ENCODE data around the gene TADA2B.

TADA2B gene, protein sequence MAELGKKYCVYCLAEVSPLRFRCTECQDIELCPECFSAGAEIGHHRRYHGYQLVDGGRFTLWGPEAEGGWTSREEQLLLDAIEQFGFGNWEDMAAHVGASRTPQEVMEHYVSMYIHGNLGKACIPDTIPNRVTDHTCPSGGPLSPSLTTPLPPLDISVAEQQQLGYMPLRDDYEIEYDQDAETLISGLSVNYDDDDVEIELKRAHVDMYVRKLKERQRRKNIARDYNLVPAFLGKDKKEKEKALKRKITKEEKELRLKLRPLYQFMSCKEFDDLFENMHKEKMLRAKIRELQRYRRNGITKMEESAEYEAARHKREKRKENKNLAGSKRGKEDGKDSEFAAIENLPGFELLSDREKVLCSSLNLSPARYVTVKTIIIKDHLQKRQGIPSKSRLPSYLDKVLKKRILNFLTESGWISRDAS

DNA sequence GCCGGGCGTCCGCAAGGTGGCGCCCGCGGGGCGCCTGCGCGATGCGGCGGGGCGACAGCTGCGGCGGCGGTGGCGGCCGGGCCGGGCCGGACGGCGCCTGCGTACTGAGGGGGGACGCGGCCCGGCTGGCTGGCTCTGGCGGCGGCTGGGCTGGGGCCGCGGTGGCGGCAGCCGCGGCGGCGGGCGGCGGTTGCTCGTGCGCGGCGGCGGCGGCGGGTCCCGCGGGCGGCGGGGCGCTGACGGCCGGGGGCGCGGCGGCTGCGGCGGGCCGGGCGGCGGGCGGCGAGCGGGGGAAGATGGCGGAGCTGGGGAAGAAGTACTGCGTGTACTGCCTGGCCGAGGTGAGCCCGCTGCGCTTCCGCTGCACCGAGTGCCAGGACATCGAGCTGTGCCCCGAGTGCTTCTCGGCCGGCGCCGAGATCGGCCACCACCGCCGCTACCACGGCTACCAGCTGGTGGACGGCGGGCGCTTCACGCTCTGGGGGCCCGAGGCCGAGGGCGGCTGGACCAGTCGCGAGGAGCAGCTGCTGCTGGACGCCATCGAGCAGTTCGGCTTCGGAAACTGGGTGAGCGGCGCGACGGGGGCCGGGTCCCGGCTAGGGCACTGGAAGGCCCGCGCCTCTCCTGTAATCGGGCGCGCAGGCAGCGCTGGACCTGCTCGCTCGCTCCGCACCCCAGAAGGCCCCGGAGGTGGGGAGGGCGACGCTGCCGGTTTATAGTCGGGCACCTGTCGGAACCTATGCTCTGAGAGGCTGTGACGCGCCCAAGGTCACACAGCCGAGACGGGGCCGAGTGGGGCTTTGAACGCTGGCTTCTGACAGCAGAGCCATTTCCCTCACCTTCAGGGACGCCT, at the start of gene TADA2B:
TADA2B (plus strand) TSS at position 89 of the 853 bp plus-strand sequence; CDS start at position 297, 208 bp downstream.
- peak; percentile 13 to 18 for DNase-seq (ENCODE audit: low read depth in 2 of 2)

DNA sequence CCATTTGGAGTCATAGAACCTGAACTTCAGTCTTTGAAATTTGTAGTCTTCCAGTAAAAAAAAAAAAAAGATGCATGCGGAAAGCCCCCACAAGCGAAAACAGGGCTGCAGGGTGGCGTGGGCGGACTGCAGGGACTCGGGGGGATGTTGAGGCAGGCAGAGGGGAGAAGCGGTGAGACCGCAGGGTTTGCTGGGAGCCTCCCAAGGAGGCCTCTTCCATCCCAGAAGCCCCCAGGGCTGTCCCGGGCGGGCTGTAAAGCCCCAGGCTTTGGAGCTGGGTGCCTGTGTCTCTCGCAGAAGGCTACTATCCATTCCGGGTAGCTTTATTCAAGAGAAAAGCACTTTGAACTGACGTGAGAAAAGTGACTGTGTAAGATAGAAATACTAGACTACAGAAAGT, 46.7 kb upstream of the TADA2B start:
- no peak for DNase-seq (ENCODE audit: low read depth in 2 of 2)

DNA sequence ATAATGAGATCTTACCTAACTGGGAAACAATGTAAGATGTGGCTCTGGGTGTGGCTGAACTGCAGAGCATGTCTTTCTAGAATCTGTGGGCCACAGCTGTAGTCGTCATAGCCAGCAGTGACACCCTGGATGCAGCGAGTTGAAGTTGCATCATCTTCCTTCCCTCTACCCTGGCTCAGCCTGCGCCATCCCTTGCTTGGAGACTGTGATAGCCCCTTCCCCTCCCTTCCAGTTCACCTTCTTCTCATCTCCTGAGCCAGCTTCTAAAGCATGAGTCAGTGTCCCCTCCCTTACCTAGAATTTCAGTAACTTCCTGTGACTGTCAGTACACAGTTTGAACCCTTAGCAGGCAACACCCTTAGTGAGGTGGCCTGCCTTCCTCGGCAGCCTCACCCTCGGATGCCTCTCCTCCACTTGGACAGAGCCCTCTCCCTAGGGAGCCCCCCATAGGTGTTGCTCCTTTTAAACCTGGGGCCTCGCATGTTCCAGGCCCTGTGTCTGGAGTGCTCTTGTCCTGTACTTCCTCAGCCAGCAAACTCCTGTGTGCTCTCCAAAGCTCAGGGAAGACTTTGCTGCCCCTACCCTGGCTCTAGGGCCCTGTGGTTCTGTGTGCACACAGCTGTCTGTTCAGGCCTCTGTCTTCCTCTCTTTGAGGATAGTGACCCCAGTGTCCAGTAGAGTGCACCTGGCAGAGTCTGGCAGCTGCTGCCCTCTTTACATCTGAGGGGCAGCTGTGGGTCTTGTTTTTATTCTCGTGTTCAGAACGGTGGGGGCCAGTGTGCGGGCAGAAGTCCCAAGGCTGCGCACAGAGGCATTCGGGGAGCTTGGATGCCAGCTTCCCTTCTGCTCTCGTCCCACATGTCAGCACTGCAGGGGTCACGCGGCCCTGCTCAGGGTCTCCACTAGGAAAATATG, 43.7 kb upstream of the TADA2B start:
- DNase-seq (ENCODE audit: low read depth in 2 of 2) = no peak

DNA sequence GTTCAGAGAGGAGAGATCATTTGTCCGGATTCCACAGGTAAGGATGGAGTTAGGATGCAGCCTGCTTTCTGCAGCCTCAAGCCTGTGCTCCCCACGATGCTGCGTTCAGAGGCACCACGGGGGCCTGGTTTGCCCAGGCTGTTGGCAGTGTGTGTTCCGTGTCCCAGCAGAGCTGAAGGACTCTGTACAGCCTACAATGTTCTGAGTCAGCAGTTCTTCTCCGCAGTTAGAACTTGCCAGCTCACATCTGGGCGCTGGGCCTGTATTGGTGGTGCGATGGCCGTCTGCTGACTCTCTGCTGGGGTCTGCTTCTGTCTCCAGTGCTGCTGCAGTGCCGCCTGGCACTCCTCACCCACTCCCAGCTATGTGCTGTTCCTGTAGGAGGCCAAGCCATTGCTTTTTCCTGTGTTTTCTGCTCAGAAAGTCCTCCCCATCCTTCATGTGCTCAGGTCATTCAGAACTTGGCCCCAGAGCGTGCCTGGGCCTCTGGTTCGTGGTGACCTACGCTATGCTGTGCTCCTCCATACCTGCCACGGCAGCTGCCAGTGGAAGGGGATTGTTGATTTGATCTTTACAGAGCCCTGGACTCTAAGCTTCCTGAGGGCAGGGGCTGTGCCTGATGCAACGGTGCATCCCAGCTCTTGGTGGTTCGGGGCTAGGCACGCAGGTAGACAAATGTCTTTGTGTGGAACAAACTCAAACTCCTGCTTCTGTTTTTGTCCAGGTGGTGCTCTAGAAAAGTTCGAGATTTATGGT, 42.6 kb upstream of the TADA2B start:
- no peak for DNase-seq (ENCODE audit: low read depth in 2 of 2)

DNA sequence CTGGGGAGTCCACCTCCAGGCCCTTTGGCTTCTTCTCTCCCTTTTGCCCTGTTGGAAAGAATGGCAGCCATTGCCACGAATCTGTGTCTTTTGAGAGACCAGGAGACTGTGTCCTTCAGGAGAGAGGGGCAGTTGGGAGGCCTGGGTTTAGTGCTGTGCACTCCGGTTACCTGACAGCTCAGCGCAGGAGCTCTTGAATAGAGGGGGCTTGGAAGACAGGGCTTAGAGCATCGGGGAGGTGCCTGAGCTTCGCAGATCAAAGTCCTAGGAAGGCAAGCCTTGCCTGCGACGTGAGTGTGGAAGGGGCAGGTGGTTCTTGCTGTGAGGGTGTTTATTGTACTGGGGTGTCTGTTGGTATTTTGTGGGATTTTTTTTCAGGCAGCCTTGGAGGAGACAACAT, 41.9 kb upstream of the TADA2B start:
- no peak for DNase-seq (ENCODE audit: low read depth in 2 of 2)

DNA sequence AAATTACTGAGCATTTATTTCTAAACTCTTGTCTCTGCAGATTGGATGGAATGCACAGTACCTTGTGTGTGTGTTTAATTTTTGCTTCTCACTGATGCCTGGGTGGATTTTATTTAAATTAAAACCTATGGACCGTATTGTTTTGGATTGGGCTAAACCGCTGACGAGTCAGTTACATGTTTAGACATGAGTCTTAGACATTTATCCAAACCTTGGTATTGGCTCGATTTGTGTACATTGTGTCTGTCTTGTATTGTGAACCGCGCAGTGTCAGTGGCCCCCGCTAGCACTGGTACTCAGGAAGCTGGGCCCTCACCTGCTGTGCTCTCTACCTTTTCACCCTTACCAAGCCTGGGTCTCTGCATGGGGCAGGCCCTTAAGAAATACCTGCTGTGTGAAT, 40.8 kb upstream of the TADA2B start:
- no peak for DNase-seq (ENCODE audit: low read depth in 2 of 2)

DNA sequence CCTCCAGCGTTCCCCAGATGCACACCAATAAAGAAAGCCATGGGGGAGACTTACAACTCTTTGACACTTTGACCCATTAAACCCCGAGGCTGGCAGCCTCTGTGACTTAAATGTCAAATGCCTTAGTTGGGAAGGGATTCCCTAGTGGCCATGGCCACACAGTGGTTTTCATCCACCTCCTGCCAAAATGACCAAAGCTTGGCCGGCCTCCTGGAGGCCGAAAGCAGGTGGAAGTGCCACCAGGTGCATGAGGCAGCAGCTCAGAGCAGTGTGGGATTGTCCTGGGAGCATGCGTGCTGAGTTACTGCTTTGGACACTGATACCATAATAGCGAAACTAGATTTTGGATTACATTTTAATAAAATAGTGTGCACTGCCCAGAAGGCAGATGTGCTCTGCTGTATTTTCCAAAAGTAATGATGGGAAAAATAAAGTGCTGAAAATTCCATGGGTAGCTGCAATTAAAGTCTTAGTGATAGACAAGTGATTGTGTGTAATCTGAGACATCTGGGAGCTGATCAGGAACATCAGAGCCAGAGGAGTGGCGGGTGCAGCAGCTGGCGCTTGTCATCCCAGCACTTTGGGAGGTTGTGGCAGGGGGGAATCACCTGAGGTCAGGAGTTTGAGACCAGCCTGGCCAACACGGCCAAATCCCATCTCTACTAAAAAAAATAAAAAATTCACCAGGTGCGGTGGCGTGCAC, 39.8 kb upstream of the TADA2B start:
- no peak for DNase-seq (ENCODE audit: low read depth in 2 of 2)

DNA sequence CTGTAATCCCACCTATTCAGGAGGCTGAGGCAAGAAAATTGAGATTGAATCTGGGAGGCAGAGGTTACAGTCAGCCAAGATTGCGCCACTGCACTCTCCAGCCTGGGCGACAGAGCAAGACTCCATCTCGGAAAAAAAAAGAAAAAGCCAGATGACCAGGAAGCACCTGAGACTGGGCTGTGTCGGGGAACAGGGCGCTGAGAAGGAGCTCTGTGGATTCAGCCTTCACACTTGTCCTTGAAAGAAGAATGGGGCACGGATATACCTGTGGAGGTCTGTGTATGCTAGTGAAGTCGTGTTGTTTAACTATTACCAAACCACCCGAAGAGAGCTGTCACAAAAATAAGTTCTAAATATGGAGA, 39.3 kb upstream of the TADA2B start:
- no peak for DNase-seq (ENCODE audit: low read depth in 2 of 2)

DNA sequence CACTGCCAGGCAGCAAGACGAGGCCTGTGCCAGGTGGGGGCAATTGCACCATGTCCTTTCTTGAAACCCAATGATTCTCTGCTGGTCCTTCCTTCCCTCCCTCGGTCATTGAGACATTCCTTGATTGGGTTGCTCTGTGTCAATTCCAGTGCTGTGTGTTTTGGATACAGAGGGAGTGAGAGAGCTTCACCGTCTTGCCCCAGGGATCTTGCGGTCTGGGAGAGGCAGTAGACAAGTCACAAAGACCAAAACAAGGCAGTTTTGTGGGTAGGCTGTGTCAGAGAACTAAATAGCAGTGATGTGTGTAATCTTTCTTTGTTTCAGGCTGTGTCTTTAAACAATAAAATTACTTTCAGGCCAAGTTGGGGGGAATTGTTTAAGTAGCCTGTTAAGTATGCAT, 38.8 kb upstream of the TADA2B start:
- DNase-seq (ENCODE audit: low read depth in 2 of 2) = no peak

DNA sequence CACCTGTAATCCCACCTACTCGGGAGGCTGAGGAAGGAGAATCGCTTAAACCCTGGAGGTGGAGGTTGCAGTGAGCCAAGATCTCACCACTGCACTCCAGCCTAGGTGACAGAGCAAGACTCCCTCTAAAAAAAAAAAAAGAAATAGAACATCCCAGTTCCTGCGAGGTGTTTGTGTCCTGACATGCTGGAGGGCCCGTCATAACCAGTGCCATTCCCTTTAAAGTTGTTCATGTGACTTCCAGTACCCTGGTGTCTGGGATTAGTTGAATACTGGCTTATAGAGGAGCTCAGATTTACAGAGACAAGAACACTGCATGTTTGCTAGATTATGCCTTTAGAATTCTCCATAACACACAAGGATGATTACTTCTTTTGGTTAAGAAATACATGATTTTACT, 37.6 kb upstream of the TADA2B start:
- no peak for DNase-seq (ENCODE audit: low read depth in 2 of 2)

DNA sequence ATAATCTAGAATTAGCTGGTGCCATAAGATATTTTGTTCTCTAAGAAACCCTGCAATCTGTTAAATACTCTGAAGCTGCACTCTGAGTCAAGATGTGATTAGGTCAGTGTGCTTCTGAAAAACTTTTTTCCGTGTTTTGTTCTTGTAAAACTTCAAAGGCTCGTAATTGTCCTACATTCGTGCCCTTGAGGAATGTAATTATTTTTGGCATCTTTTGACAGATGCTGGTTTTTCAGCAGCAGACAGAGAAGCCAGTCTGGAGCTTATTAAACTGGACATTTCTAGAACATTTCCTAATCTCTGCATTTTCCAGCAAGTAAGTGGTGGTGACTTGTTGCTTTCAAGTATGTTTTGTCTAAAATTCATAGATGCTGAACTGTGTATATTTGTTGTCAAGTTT, 36.8 kb upstream of the TADA2B start:
- DNase-seq (ENCODE audit: low read depth in 2 of 2) = no peak

DNA sequence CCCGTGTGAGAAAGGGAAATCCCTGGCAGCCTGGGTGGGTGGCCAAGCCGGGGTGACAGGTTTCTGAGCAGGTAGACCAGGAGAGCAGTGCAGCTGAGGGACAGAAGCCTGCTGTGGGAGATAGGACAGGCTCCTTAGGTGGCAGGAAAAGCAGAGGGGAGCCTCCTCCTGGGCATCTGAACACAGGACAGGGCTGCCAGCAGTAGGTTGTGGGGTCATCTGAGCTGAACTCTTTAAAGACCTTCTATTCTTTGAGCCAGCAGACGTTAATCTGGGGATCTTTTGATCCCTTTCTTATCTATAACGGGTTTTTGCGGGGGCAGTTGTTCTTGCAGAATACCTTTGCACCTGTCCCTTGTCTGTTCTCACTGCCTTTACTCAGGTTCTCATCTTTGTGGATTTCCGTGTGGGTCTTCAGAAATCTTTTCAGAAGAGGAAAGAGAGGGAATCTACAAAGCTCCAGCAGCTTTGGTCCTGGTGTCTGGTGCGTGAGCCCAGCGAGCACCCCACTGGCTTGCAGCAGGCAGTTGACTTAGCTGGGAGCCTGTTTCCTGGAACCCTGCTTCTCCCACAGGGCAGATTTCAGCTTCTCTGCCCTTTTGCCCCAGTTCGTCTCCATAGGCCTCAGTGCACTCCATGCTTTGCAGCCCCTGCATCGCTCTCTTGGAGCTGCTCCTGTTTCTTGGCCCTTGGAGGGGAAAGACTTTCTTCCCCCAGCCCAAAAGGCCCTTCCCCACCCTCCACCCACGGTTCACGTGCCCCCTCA, 35.8 kb upstream of the TADA2B start:
- no peak for DNase-seq (ENCODE audit: low read depth in 2 of 2)

DNA sequence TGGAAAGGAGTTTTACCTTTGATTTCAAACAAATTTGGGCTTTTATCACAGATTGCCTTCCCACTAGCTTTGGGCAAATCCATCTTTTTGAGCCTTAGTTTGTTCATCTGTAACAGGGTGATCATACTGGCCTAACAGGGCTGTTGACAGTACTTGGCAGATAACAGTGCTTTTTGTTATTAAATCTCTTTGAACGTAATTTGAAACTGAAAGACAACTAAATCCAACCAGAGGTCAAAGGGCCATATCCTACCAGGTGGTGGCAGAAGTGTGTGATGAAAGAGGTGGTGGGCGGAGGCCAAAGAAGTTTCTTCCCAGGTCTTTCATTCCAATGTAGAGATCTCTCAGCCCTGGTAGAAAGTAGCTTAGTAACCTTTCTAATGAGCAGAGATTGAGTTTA, 35.2 kb upstream of the TADA2B start:
- DNase-seq (ENCODE audit: low read depth in 2 of 2) = no peak

DNA sequence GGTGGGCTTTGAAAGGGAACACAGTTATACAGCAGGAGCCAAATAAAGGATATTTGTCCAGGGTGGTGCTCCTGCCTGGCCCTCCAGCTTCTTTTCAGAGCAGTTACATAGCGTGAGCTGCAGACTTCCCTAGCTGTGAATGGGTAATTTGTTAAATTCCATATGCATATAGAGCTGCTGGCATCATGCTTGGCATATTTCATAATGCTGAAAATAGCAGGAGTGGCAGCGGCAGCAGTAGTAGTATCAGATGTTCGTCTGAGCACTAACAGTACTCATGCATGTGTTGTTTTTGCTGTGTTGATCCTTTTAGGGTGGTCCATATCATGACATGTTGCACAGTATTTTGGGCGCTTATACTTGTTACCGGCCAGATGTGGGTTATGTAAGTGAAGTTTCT, 33.6 kb upstream of the TADA2B start:
- no peak for DNase-seq (ENCODE audit: low read depth in 2 of 2)

DNA sequence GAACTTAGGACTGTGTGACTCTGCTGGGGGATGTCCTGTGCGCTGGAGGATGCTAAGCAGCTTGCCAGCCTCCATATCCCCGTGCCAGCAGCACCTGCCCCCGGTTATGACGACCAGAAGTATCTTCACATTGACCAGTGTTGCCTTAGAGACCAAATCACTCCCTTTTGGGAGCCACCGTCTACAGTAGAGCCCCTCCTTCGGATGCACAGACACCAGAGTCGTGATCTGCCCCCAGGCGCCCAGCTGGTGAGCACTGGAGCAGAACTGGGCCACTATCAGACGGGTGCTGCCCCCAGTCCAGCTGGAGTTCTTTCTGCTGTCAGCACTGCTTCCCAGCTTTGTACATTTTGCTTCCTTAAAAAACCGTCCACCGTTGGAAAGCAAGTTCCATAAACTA, 30.0 kb upstream of the TADA2B start:
- DNase-seq (ENCODE audit: low read depth in 2 of 2) = no peak

DNA sequence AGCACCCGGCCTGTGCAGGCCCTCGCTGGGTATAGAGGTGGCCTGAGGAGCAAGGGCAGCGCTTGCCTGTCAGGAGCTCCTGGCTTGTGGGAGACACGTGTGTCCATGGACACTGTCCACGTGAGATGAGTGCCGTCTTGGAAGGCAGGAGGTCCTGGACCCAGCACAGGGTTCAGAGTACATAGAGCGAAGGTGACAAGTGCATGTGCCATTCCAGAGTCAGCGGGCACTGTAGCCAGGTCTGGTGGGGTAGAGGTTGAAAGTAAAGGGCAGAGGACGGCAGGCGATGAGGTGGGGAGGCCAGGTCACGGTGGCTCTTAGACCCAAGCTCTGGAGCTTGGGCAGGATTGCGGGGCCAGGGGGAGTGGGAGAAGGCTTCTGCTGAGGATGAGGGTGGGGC, 28.4 kb upstream of the TADA2B start:
- no peak for DNase-seq (ENCODE audit: low read depth in 2 of 2)

DNA sequence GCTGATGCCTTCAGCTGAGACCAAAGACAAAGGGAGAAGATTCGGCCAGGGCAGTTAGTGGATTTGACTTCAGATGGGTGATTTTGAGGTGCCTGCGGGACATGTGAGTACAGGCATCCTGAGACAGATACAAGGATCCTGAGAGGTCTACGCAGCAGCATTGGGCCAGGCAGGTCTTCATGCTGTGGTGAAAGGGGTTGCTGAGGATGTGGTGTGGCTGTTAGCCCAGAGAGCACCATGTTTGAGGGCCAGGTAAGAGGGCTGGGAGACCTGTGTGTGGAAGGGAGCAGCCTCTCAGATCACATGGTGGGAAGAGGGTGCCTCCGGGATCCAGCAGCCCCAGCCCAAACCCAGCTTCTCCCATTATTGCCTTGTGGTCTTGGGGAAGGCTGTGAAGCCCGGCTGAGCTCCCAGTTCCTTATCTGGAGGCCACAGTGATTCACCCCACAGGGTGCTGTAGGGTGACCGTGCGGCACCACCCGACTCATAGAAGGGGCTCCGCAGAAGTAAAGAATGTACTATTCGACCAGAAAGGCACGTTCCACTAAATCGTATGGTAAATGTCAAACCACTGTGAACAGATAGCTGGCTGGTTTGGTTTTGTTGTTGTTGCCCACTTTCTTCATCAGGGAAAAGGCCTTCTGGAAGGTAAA, 27.7 kb upstream of the TADA2B start:
- DNase-seq (ENCODE audit: low read depth in 2 of 2) = no peak

DNA sequence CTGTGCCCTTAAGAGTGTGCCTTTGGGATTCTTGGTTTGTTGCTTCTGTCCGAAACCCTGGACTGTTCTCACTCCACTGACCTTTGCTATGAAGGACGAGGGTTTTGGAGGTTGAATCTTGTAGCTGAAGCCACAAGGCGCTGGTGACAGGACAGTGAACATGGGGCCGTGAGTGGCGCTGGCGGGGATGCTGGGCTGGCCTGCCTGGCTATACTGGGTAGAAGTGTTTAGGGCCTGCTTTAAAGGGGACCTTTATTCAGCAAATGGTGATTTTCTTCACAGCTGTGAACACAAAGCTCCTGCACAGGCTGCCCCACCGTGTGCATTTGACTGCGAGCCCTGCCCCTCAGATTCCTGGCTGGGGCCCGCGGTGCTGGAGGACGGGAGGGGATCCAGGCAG, 27.1 kb upstream of the TADA2B start:
- no peak for DNase-seq (ENCODE audit: low read depth in 2 of 2)

DNA sequence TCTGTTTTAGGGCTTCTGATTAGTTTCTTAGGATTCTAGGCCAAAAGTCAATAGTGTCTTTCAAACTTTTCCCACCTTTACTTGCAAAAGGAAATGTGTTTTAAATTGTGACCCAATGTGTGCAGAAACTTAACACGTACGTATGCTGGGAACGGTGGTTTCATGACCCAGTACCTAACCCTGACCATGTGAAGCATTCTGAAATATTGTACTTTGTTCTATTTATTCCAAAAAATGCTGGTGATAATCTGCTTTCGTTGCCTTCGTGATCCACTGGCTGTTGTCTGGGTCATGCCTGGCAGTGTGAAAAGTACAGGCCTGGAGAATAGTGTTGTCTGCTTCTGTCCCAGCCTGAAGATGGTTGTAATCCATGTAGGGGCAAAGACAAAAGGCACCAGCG, 26.7 kb upstream of the TADA2B start:
- no peak for DNase-seq (ENCODE audit: low read depth in 2 of 2)

All from activated CD4-positive, alpha-beta T cell treated with anti-CD3 and anti-CD28 coated beads for 24 hours (primary cell).